HG02885 (cell line): ENCODE measurements around the gene MALAT1.
"Not testable (repeated sequence)": the region's sequence is repeated elsewhere in the genome, so short reads cannot be mapped to it uniquely, and the experiment has no call there.

ENCODE experiments used
- ATAC-seq: cut with Tn5 transposase; IDR thresholded peaks from one replicate; pipeline ENCODE4 v1.9.1; 2021; ENCODE audit warnings: mild to moderate bottlenecking; ENCODE audit not compliant: unreplicated experiment, poor library complexity

The MALAT1 gene

DNA sequence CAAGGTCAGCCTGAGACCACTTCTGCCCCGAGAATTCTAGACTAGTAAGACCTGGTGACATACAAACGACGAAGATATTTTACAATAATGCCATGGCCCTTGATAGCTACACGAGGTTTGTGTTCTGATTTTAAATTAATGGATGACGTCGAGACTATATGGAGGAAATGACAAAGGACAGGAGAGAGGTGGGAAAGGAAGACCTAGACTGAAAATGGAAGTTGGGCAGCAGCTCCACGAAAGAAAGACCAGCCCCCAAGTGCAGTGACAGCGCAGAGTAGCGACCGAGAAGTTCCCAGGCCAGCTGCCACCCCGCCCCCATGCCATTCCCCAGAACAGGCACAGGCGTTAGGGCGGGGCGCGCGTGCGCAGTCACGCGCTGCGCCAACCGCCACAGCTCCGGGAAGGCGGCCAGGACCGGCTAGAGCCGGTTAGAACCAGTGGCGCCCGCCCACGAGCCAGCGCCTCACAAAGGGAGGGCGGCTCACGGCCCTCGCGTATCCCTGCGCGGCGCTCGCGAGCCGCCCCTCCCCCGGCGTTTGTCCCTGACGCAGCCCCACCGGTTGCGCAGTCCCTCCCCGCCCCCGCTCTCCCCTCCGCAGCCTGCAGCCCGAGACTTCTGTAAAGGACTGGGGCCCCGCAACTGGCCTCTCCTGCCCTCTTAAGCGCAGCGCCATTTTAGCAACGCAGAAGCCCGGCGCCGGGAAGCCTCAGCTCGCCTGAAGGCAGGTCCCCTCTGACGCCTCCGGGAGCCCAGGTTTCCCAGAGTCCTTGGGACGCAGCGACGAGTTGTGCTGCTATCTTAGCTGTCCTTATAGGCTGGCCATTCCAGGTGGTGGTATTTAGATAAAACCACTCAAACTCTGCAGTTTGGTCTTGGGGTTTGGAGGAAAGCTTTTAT lies 1.5 kb upstream of the MALAT1 start:
- peak; percentile 71 for ATAC-seq

DNA sequence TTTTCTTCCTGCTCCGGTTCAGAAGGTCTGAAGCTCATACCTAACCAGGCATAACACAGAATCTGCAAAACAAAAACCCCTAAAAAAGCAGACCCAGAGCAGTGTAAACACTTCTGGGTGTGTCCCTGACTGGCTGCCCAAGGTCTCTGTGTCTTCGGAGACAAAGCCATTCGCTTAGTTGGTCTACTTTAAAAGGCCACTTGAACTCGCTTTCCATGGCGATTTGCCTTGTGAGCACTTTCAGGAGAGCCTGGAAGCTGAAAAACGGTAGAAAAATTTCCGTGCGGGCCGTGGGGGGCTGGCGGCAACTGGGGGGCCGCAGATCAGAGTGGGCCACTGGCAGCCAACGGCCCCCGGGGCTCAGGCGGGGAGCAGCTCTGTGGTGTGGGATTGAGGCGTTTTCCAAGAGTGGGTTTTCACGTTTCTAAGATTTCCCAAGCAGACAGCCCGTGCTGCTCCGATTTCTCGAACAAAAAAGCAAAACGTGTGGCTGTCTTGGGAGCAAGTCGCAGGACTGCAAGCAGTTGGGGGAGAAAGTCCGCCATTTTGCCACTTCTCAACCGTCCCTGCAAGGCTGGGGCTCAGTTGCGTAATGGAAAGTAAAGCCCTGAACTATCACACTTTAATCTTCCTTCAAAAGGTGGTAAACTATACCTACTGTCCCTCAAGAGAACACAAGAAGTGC lies 661 bp upstream of the MALAT1 start:
- ATAC-seq: no peak

DNA sequence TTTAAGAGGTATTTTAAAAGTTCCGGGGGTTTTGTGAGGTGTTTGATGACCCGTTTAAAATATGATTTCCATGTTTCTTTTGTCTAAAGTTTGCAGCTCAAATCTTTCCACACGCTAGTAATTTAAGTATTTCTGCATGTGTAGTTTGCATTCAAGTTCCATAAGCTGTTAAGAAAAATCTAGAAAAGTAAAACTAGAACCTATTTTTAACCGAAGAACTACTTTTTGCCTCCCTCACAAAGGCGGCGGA lies 193 bp upstream of the MALAT1 start:
- no peak for ATAC-seq

DNA sequence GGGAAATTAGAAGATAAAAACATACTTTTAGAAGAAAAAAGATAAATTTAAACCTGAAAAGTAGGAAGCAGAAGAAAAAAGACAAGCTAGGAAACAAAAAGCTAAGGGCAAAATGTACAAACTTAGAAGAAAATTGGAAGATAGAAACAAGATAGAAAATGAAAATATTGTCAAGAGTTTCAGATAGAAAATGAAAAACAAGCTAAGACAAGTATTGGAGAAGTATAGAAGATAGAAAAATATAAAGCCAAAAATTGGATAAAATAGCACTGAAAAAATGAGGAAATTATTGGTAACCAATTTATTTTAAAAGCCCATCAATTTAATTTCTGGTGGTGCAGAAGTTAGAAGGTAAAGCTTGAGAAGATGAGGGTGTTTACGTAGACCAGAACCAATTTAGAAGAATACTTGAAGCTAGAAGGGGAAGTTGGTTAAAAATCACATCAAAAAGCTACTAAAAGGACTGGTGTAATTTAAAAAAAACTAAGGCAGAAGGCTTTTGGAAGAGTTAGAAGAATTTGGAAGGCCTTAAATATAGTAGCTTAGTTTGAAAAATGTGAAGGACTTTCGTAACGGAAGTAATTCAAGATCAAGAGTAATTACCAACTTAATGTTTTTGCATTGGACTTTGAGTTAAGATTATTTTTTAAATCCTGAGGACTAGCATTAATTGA lies 1.0 kb downstream of the MALAT1 start:
- ATAC-seq: no peak

DNA sequence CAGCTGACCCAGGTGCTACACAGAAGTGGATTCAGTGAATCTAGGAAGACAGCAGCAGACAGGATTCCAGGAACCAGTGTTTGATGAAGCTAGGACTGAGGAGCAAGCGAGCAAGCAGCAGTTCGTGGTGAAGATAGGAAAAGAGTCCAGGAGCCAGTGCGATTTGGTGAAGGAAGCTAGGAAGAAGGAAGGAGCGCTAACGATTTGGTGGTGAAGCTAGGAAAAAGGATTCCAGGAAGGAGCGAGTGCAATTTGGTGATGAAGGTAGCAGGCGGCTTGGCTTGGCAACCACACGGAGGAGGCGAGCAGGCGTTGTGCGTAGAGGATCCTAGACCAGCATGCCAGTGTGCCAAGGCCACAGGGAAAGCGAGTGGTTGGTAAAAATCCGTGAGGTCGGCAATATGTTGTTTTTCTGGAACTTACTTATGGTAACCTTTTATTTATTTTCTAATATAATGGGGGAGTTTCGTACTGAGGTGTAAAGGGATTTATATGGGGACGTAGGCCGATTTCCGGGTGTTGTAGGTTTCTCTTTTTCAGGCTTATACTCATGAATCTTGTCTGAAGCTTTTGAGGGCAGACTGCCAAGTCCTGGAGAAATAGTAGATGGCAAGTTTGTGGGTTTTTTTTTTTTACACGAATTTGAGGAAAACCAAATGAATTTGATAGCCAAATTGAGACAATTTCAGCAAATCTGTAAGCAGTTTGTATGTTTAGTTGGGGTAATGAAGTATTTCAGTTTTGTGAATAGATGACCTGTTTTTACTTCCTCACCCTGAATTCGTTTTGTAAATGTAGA lies 1.7 kb downstream of the MALAT1 start:
- ATAC-seq: no peak

DNA sequence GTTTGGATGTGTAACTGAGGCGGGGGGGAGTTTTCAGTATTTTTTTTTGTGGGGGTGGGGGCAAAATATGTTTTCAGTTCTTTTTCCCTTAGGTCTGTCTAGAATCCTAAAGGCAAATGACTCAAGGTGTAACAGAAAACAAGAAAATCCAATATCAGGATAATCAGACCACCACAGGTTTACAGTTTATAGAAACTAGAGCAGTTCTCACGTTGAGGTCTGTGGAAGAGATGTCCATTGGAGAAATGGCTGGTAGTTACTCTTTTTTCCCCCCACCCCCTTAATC lies 2.3 kb downstream of the MALAT1 start:
- no peak for ATAC-seq

DNA sequence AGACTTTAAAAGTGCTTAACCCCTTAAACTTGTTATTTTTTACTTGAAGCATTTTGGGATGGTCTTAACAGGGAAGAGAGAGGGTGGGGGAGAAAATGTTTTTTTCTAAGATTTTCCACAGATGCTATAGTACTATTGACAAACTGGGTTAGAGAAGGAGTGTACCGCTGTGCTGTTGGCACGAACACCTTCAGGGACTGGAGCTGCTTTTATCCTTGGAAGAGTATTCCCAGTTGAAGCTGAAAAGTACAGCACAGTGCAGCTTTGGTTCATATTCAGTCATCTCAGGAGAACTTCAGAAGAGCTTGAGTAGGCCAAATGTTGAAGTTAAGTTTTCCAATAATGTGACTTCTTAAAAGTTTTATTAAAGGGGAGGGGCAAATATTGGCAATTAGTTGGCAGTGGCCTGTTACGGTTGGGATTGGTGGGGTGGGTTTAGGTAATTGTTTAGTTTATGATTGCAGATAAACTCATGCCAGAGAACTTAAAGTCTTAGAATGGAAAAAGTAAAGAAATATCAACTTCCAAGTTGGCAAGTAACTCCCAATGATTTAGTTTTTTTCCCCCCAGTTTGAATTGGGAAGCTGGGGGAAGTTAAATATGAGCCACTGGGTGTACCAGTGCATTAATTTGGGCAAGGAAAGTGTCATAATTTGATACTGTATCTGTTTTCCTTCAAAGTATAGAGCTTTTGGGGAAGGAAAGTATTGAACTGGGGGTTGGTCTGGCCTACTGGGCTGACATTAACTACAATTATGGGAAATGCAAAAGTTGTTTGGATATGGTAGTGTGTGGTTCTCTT lies 2.8 kb downstream of the MALAT1 start:
- no peak for ATAC-seq

DNA sequence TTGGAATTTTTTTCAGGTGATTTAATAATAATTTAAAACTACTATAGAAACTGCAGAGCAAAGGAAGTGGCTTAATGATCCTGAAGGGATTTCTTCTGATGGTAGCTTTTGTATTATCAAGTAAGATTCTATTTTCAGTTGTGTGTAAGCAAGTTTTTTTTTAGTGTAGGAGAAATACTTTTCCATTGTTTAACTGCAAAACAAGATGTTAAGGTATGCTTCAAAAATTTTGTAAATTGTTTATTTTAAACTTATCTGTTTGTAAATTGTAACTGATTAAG lies 3.4 kb downstream of the MALAT1 start:
- ATAC-seq: no peak

DNA sequence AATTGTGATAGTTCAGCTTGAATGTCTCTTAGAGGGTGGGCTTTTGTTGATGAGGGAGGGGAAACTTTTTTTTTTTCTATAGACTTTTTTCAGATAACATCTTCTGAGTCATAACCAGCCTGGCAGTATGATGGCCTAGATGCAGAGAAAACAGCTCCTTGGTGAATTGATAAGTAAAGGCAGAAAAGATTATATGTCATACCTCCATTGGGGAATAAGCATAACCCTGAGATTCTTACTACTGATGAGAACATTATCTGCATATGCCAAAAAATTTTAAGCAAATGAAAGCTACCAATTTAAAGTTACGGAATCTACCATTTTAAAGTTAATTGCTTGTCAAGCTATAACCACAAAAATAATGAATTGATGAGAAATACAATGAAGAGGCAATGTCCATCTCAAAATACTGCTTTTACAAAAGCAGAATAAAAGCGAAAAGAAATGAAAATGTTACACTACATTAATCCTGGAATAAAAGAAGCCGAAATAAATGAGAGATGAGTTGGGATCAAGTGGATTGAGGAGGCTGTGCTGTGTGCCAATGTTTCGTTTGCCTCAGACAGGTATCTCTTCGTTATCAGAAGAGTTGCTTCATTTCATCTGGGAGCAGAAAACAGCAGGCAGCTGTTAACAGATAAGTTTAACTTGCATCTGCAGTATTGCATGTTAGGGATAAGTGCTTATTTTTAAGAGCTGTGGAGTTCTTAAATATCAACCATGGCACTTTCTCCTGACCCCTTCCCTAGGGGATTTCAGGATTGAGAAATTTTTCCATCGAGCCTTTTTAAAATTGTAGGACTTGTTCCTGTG lies 3.9 kb downstream of the MALAT1 start:
- ATAC-seq: no peak

DNA sequence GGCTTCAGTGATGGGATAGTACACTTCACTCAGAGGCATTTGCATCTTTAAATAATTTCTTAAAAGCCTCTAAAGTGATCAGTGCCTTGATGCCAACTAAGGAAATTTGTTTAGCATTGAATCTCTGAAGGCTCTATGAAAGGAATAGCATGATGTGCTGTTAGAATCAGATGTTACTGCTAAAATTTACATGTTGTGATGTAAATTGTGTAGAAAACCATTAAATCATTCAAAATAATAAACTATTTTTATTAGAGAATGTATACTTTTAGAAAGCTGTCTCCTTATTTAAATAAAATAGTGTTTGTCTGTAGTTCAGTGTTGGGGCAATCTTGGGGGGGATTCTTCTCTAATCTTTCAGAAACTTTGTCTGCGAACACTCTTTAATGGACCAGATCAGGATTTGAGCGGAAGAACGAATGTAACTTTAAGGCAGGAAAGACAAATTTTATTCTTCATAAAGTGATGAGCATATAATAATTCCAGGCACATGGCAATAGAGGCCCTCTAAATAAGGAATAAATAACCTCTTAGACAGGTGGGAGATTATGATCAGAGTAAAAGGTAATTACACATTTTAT lies 4.6 kb downstream of the MALAT1 start:
- no peak for ATAC-seq

DNA sequence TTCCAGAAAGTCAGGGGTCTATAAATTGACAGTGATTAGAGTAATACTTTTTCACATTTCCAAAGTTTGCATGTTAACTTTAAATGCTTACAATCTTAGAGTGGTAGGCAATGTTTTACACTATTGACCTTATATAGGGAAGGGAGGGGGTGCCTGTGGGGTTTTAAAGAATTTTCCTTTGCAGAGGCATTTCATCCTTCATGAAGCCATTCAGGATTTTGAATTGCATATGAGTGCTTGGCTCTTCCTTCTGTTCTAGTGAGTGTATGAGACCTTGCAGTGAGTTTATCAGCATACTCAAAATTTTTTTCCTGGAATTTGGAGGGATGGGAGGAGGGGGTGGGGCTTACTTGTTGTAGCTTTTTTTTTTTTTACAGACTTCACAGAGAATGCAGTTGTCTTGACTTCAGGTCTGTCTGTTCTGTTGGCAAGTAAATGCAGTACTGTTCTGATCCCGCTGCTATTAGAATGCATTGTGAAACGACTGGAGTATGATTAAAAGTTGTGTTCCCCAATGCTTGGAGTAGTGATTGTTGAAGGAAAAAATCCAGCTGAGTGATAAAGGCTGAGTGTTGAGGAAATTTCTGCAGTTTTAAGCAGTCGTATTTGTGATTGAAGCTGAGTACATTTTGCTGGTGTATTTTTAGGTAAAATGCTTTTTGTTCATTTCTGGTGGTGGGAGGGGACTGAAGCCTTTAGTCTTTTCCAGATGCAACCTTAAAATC lies 5.3 kb downstream of the MALAT1 start:
- no peak for ATAC-seq

DNA sequence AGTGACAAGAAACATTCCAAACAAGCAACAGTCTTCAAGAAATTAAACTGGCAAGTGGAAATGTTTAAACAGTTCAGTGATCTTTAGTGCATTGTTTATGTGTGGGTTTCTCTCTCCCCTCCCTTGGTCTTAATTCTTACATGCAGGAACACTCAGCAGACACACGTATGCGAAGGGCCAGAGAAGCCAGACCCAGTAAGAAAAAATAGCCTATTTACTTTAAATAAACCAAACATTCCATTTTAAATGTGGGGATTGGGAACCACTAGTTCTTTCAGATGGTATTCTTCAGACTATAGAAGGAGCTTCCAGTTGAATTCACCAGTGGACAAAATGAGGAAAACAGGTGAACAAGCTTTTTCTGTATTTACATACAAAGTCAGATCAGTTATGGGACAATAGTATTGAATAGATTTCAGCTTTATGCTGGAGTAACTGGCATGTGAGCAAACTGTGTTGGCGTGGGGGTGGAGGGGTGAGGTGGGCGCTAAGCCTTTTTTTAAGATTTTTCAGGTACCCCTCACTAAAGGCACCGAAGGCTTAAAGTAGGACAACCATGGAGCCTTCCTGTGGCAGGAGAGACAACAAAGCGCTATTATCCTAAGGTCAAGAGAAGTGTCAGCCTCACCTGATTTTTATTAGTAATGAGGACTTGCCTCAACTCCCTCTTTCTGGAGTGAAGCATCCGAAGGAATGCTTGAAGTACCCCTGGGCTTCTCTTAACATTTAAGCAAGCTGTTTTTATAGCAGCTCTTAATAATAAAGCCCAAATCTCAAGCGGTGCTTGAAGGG lies 6.0 kb downstream of the MALAT1 start:
- no peak for ATAC-seq

DNA sequence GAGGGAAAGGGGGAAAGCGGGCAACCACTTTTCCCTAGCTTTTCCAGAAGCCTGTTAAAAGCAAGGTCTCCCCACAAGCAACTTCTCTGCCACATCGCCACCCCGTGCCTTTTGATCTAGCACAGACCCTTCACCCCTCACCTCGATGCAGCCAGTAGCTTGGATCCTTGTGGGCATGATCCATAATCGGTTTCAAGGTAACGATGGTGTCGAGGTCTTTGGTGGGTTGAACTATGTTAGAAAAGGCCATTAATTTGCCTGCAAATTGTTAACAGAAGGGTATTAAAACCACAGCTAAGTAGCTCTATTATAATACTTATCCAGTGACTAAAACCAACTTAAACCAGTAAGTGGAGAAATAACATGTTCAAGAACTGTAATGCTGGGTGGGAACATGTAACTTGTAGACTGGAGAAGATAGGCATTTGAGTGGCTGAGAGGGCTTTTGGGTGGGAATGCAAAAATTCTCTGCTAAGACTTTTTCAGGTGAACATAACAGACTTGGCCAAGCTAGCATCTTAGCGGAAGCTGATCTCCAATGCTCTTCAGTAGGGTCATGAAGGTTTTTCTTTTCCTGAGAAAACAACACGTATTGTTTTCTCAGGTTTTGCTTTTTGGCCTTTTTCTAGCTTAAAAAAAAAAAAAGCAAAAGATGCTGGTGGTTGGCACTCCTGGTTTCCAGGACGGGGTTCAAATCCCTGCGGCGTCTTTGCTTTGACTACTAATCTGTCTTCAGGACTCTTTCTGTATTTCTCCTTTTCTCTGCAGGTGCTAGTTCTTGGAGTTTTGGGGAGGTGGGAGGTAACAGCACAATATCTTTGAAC lies 6.8 kb downstream of the MALAT1 start:
- ATAC-seq: no peak

DNA sequence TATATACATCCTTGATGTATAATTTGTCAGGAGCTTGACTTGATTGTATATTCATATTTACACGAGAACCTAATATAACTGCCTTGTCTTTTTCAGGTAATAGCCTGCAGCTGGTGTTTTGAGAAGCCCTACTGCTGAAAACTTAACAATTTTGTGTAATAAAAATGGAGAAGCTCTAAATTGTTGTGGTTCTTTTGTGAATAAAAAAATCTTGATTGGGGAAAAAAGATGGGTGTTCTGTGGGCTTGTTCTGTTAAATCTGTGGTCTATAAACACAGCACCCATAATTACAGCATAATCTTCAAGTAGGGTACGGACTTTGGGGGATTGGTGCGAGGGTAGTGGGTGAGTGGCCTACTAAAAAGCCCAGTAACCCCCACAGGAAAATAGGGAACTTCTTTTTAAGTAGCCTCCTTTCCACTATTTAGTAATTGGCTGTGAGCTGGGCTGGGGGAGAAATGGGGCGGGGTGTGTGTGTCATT lies 7.5 kb downstream of the MALAT1 start:
- no peak for ATAC-seq

DNA sequence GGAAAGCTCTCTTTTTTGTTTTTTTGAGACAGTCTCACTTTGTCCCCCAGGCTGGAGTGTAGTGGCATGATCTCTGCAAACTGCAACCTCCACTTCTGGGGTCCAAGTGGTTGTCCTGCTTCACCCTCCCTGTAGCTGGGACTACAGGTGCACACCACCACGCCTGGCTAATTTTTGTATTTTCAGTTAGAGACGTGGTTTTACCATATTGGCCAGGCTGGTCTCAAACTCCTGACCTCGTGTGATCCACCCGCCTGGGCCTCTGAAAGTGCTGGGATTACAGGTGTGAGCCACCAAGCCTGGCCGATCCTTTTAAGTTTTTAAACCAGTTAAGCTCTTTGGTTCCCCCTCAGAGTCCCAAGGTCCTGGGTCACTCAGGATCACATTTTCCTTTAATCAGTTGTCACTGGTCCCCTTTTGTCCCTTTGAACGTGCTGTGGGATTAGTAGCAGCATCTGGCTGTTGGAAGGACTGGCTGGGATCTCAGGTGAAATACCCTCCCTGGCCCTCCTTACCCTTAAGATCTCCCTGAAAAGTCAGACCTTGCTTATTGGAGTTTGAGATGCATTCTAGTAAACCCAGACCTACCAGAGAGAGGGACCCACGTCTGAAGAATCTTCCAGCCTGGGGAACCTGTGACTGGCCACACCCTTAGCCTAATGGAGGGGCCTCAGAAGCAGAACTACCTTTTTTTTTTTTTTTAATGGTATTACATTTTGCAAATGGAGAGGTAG lies 8.1 kb downstream of the MALAT1 start:
- peak; percentile 29 for ATAC-seq

DNA sequence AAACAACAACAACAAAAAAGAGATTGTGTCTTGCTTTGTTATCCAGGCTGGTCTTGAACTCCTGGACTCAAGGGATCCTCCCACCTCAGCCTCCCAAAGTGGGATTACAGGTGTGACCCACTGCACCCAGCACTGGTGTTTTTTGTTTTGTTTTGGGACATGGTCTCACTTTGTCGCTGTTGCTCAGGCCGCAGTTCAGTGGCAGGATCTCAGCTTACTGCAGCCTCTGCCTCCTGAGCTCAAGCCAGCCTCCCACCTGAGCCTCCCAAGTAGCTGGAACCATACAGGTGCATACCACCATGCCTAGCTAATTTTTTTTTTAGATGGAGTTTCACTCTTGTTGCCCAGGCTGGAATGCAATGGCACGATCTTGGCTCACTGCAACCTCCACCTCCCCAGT lies 13.5 kb downstream of the MALAT1 start:
- not testable (repeated sequence) for ATAC-seq
